ENCODE data around the gene TMEM198. TPM values are rescaled to one million over a fixed set of nuclear protein-coding genes. Genes with fewer than 3 reads are reported as not detected.

Gene TMEM198
- total and polyA plus RNA-seq, 2 experiments from 2014 or later, result 8.0 to 10.4 TPM

DNA sequence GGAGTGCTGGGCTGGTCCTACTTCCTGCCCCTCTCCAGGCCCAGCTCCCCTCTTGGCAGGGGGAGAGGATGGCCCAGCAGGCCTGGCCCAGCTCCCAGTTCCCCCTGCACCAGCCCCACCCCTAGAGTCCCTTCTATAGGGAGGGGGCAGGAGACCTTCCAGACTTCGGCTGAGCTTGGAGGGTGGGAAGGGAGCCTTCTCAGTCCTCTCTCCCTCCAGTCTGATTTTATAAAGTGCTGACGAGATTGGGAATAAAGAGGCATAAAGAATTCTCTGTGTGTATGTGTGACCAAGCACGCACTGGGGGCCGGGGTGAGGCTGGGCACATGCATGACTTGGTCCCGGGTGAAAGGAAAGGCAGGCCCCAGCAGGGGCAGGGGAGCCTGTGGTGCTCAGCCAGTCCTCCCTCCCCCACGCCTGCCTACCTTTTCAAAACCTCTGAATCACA, 5.3 kb upstream of the TMEM198 start:
- TF ChIP-seq EZH2phosphoT487 (IDR thresholded peaks at IDR 0.05; ENCODE audit: low read depth, severe bottlenecking, unreplicated experiment), result no peak
- TF ChIP-seq EZH2 (IDR thresholded peaks at IDR 0.05; ENCODE audit: borderline replicate concordance), result no peak
- TF ChIP-seq, protein P1, sequence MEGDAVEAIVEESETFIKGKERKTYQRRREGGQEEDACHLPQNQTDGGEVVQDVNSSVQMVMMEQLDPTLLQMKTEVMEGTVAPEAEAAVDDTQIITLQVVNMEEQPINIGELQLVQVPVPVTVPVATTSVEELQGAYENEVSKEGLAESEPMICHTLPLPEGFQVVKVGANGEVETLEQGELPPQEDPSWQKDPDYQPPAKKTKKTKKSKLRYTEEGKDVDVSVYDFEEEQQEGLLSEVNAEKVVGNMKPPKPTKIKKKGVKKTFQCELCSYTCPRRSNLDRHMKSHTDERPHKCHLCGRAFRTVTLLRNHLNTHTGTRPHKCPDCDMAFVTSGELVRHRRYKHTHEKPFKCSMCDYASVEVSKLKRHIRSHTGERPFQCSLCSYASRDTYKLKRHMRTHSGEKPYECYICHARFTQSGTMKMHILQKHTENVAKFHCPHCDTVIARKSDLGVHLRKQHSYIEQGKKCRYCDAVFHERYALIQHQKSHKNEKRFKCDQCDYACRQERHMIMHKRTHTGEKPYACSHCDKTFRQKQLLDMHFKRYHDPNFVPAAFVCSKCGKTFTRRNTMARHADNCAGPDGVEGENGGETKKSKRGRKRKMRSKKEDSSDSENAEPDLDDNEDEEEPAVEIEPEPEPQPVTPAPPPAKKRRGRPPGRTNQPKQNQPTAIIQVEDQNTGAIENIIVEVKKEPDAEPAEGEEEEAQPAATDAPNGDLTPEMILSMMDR (IDR thresholded peaks at IDR 0.05; ENCODE audit: poor library complexity), result no peak
- Histone ChIP-seq H3K9me2 (replicated peaks; ENCODE audit: insufficient read depth) (no peaks in the 10 kb centered on the region), H3K27ac (peak overlapping the region; percentile 51), H3K36me3 (replicated peaks; ENCODE audit: insufficient read depth, low read depth) (no peaks in the 10 kb centered on the region), H3K9me3 (ENCODE audit: low read depth) (no peaks in the 10 kb centered on the region), H3K79me2 (peaks cover 16% of the 10 kb centered on the region), H4K20me1 (ENCODE audit: insufficient read depth, poor library complexity, severe bottlenecking) (peaks cover 21% of the 10 kb centered on the region), H3K4me1 (ENCODE audit: insufficient read depth) (peaks cover 20% of the 10 kb centered on the region), H3K27me3 (no peaks in the 10 kb centered on the region), H2AFZ (no peak overlapping the region), H3K4me2 (peak overlapping the region; percentile 41), H3K4me3 (no peak overlapping the region)
- WGBS (ENCODE audit: low lambda C conversion rate, missing lambda C conversion rate), result 69% methylated on average over 6 of the region's 6 CpGs
- peak; percentile 32 for DNase-seq (ENCODE audit: low spot score)

DNA sequence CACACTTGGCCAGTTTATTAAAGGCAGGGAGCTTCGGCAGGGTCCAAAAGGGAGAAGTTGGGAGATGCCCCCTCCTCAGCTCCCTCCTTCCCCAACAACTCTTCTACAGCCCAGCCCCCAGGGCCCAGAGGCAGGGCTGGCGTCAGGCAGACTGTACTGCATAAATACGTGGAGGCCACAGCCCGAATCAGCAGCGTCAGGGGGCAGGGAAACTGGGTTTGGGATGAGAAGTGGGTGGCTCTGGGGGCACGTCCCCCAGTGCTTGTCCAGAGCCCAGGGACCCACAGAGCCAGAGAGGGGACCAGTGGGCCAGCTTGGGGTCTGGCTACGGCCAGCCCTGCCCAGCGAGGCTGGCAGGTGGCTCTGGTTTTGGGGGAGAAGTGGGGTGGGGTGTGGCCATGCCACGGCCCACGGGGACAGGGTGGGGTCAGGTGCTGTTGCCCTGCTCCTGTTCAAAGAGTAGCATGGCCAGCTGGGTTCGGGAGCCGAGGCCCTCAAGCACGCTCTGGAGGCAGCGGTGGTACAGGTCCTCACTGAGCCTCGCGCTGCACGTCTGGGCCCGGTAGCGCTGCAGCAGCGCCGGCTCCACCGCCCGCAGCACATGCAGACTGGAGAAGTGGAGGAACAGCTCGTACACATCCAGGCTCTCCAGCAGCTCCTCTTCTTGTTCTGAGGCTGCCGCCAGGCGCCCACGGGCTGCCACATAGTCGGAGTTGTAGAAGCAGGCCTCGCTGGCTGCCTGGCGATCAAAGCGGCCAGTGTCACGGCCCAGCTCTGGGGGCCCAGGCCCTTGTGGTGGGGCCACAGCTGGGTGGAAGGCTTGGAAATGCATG, 4.7 kb upstream of the TMEM198 start:
- peaks cover 16% of the 10 kb centered on the region for H3K79me2 ChIP-seq
- peaks cover 21% of the 10 kb centered on the region for H3K4me1 ChIP-seq (ENCODE audit: insufficient read depth)
- no peak for DNase-seq (ENCODE audit: low spot score)
- H3K9me2 ChIP-seq (replicated peaks; ENCODE audit: insufficient read depth), result no peaks in the 10 kb centered on the region
- 94% methylated on average over 31 of the region's 32 CpGs for WGBS (ENCODE audit: low lambda C conversion rate, missing lambda C conversion rate)
- no peak overlapping the region for H3K27ac ChIP-seq
- H3K4me3 ChIP-seq, result no peak overlapping the region
- no peaks in the 10 kb centered on the region for H3K9me3 ChIP-seq (ENCODE audit: low read depth)
- peaks cover 21% of the 10 kb centered on the region for H4K20me1 ChIP-seq (ENCODE audit: insufficient read depth, poor library complexity, severe bottlenecking)
- H2AFZ ChIP-seq, result no peak overlapping the region
- no peaks in the 10 kb centered on the region for H3K27me3 ChIP-seq
- peak overlapping the region; percentile 41 for H3K4me2 ChIP-seq
- TF ChIP-seq EZH2 (IDR thresholded peaks at IDR 0.05; ENCODE audit: borderline replicate concordance) (no peak), EZH2phosphoT487 (IDR thresholded peaks at IDR 0.05; ENCODE audit: low read depth, severe bottlenecking, unreplicated experiment) (no peak)
- TF ChIP-seq, protein P1 (IDR thresholded peaks at IDR 0.05; ENCODE audit: poor library complexity), result no peak
- H3K36me3 ChIP-seq (replicated peaks; ENCODE audit: insufficient read depth, low read depth), result no peaks in the 10 kb centered on the region

DNA sequence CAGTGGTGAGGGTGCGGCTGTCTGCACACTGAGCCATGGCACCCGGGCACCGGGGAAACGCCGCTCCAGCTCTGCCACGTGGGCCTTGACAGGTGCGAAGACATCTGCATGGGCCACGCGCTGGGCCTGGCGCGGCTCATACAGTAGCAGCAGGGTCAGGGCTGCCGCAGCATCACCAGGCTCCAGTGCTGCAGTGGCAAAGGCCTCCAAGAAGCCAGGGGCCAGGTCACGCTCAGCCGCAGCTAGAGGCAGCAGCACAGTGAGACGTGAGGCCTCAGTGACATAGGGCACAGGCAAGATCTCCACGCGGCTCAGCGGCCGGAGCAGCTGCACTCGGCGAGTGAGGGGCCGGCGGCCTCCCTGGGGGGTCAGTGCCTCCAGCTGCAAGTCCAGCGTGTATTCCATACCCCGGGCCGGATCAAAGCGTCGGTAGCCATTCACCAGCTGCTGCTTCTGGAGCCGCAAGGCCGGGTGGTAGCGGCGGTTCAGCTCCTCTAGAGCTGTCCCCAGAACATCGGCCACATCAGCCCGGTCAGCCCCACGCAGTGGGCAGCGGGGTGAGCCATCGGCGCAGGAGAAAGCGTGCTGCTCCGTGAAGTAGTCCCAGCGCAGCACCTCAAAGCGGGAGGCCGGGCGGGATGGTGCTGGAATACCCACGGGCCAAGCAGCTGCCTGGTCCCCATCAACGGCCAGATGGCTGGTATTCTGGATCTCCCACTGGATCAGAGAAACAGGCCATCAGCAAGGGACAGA, 3.7 kb upstream of the TMEM198 start:
- H3K9me3 ChIP-seq (ENCODE audit: low read depth), result no peaks in the 10 kb centered on the region
- no peak overlapping the region for H3K4me3 ChIP-seq
- no peaks in the 10 kb centered on the region for H3K9me2 ChIP-seq (replicated peaks; ENCODE audit: insufficient read depth)
- H4K20me1 ChIP-seq (ENCODE audit: insufficient read depth, poor library complexity, severe bottlenecking), result peaks cover 21% of the 10 kb centered on the region
- DNase-seq (ENCODE audit: low spot score), result no peak
- no peak overlapping the region for H3K27ac ChIP-seq
- H3K4me2 ChIP-seq, result no peak overlapping the region
- H3K27me3 ChIP-seq, result no peaks in the 10 kb centered on the region
- H3K79me2 ChIP-seq, result peaks cover 16% of the 10 kb centered on the region
- H2AFZ ChIP-seq, result no peak overlapping the region
- no peaks in the 10 kb centered on the region for H3K36me3 ChIP-seq (replicated peaks; ENCODE audit: insufficient read depth, low read depth)
- TF ChIP-seq, protein P1 (IDR thresholded peaks at IDR 0.05; ENCODE audit: poor library complexity), result no peak
- TF ChIP-seq EZH2phosphoT487 (IDR thresholded peaks at IDR 0.05; ENCODE audit: low read depth, severe bottlenecking, unreplicated experiment), result no peak
- no peak for TF ChIP-seq EZH2 (IDR thresholded peaks at IDR 0.05; ENCODE audit: borderline replicate concordance)
- 98% methylated on average over 40 of the region's 46 CpGs for WGBS (ENCODE audit: low lambda C conversion rate, missing lambda C conversion rate)
- peaks cover 24% of the 10 kb centered on the region for H3K4me1 ChIP-seq (ENCODE audit: insufficient read depth)
